Trophoblast cell (in vitro differentiated cells and primary cell): Measurements from ENCODE around the gene ITSN2.

Experiments
- DNase-seq, 2 donors: peaks; one replicate each; pipeline ENCODE4 v3.0.0-alpha.2; 2016
- H2AFZ ChIP-seq: 2 replicates; pipeline ENCODE4 v1.6.1; 2013; ENCODE audit warnings: low read length, moderate library complexity, mild to moderate bottlenecking; ENCODE audit not compliant: insufficient read depth, poor library complexity
- H2AK5ac ChIP-seq: 2 replicates; pipeline ENCODE4 v1.6.1; 2013; ENCODE audit warnings: mild to moderate bottlenecking, low read length
- H2BK120ac ChIP-seq: 2 replicates; pipeline ENCODE4 v1.6.1; 2013; ENCODE audit warnings: low read length, mild to moderate bottlenecking, moderate library complexity; ENCODE audit not compliant: insufficient read depth, poor library complexity
- H2BK12ac ChIP-seq: 2 replicates; pipeline ENCODE4 v1.6.1; 2013; ENCODE audit warnings: mild to moderate bottlenecking, low read length, moderate library complexity
- H2BK5ac ChIP-seq: 2 replicates; pipeline ENCODE4 v1.6.1; 2013; ENCODE audit warnings: low read length, low read depth, moderate library complexity, mild to moderate bottlenecking; ENCODE audit not compliant: poor library complexity
- H3K14ac ChIP-seq: 2 replicates; pipeline ENCODE4 v1.6.1; 2013; ENCODE audit warnings: mild to moderate bottlenecking, low read length
- H3K18ac ChIP-seq: 2 replicates; pipeline ENCODE4 v1.6.1; 2013; ENCODE audit warnings: mild to moderate bottlenecking, low read length
- H3K23ac ChIP-seq: 2 replicates; pipeline ENCODE4 v1.6.1; 2013; ENCODE audit warnings: low read length
- H3K27ac ChIP-seq: 2 replicates; pipeline ENCODE4 v1.5.1; 2013; ENCODE audit warnings: low read depth, mild to moderate bottlenecking, inconsistent platforms, low read length, moderate library complexity
- H3K27me3 ChIP-seq: 2 replicates; pipeline ENCODE4 v1.6.1; 2013; ENCODE audit warnings: inconsistent platforms, mild to moderate bottlenecking, low read length, moderate library complexity; ENCODE audit not compliant: insufficient read depth
- H3K36me3 ChIP-seq, 2 experiments: 1 replicate in 1 of 2; 2 replicates in 1 of 2; pipeline ENCODE4 v1.6.1; 2013; ENCODE audit warnings: low read length in 2 of 2, mild to moderate bottlenecking in 2 of 2, moderate library complexity in 1 of 2; ENCODE audit not compliant: insufficient read depth in 2 of 2, control insufficient read depth in 1 of 2
- H3K4ac ChIP-seq: 2 replicates; pipeline ENCODE4 v1.6.1; 2013; ENCODE audit warnings: low read depth, mild to moderate bottlenecking, low read length, moderate library complexity
- H3K4me1 ChIP-seq, 2 experiments: 1 replicate in 1 of 2; 2 replicates in 1 of 2; pipeline ENCODE4 v1.6.1; 2013; ENCODE audit warnings: low read length in 2 of 2, mild to moderate bottlenecking in 2 of 2, moderate library complexity in 1 of 2; ENCODE audit not compliant: insufficient read depth in 2 of 2, control insufficient read depth in 1 of 2
- H3K4me2 ChIP-seq: 2 replicates; pipeline ENCODE4 v1.6.1; 2013; ENCODE audit warnings: inconsistent platforms, mild to moderate bottlenecking, low read length, moderate library complexity
- H3K4me3 ChIP-seq: 2 replicates; pipeline ENCODE4 v1.5.1; 2013; ENCODE audit warnings: mild to moderate bottlenecking, low read depth, low read length, inconsistent platforms
- H3K79me1 ChIP-seq: one replicate; pipeline ENCODE4 v1.6.1; 2013; ENCODE audit warnings: low read length
- H3K79me2 ChIP-seq: 2 replicates; pipeline ENCODE4 v1.6.1; 2013; ENCODE audit warnings: low read length, mild to moderate bottlenecking; ENCODE audit not compliant: control insufficient read depth, insufficient read depth, poor library complexity
- H3K9ac ChIP-seq: 2 replicates; pipeline ENCODE4 v1.6.1; 2013; ENCODE audit warnings: mild to moderate bottlenecking, low read length
- H3K9me3 ChIP-seq: 2 replicates; pipeline ENCODE4 v1.6.1; 2013; ENCODE audit warnings: low read depth, mild to moderate bottlenecking, control low read depth, inconsistent platforms, low read length; ENCODE audit not compliant: insufficient read depth
- H4K12ac ChIP-seq: 2 replicates; pipeline ENCODE4 v1.6.1; 2013; ENCODE audit warnings: low read depth, mild to moderate bottlenecking, low read length, moderate library complexity
- H4K8ac ChIP-seq: 2 replicates; pipeline ENCODE4 v1.6.1; 2013; ENCODE audit warnings: low read depth, mild to moderate bottlenecking, low read length, moderate library complexity
- H4K91ac ChIP-seq: one replicate; pipeline ENCODE4 v1.6.1; 2013; ENCODE audit warnings: low read depth, mild to moderate bottlenecking, low read length, moderate library complexity
- WGBS: extraction: QIAGEN DNeasy Blood & Tissue Kit; methylation state at CpG from one replicate; pipeline ENCODE4 v1.1.7; 2013; ENCODE audit warnings: missing lambda C conversion rate; ENCODE audit not compliant: insufficient read length, insufficient coverage; ENCODE audit errors: extremely low coverage; 5-methylcytosine and 5-hydroxymethylcytosine counted together

Gene ITSN2

GRCh38 chr2:24160761-24161160 lies 199.6 kb downstream of the ITSN2 start:
- no peak overlapping the region for H3K14ac ChIP-seq
- no peak overlapping the region for H3K4me3 ChIP-seq
- no peak overlapping the region for H4K8ac ChIP-seq
- no peak overlapping the region for H3K4ac ChIP-seq
- H3K27ac ChIP-seq, result no peak overlapping the region
- DNase-seq, result no peak
- H3K23ac ChIP-seq, result no peak overlapping the region
- no peak overlapping the region for H2AK5ac ChIP-seq
- H3K36me3 ChIP-seq, result no peaks in the 10 kb centered on the region
- H3K79me2 ChIP-seq, result no peaks in the 10 kb centered on the region
- no peak overlapping the region for H2AFZ ChIP-seq
- H2BK5ac ChIP-seq, result no peak overlapping the region
- no peaks in the 10 kb centered on the region for H3K79me1 ChIP-seq
- H3K27me3 ChIP-seq, result no peaks in the 10 kb centered on the region
- no peak overlapping the region for H3K4me2 ChIP-seq
- peaks cover 2% of the 10 kb centered on the region for H3K9me3 ChIP-seq
- no peak overlapping the region for H2BK12ac ChIP-seq
- H3K9ac ChIP-seq, result no peak overlapping the region
- no peak overlapping the region for H4K91ac ChIP-seq
- no peak overlapping the region for H3K18ac ChIP-seq
- H2BK120ac ChIP-seq, result no peak overlapping the region
- no peaks in the 10 kb centered on the region for H3K4me1 ChIP-seq
- no peak overlapping the region for H4K12ac ChIP-seq

GRCh38 chr2:24159708-24160107 lies 200.6 kb downstream of the ITSN2 start:
- Histone ChIP-seq H4K12ac (no peak overlapping the region), H3K27ac (no peak overlapping the region), H3K79me2 (no peaks in the 10 kb centered on the region), H3K36me3 (no peaks in the 10 kb centered on the region), H3K27me3 (no peaks in the 10 kb centered on the region), H2BK12ac (no peak overlapping the region), H3K4me2 (no peak overlapping the region), H4K91ac (no peak overlapping the region), H3K4ac (no peak overlapping the region), H2BK5ac (no peak overlapping the region), H3K9ac (no peak overlapping the region), H2AFZ (no peak overlapping the region), H3K14ac (no peak overlapping the region), H2BK120ac (no peak overlapping the region), H3K18ac (no peak overlapping the region), H3K79me1 (no peaks in the 10 kb centered on the region), H3K4me1 (no peaks in the 10 kb centered on the region), H4K8ac (no peak overlapping the region), H3K4me3 (no peak overlapping the region), H3K23ac (no peak overlapping the region), H3K9me3 (peaks cover 2% of the 10 kb centered on the region), H2AK5ac (no peak overlapping the region)
- no CpG with 5 or more reads among the region's 4 CpGs for WGBS
- no peak for DNase-seq

GRCh38 chr2:24158131-24158530 lies 202.2 kb downstream of the ITSN2 start:
- Histone ChIP-seq H2AK5ac (no peak overlapping the region), H2BK120ac (no peak overlapping the region), H3K14ac (no peak overlapping the region), H3K79me1 (no peaks in the 10 kb centered on the region), H3K79me2 (no peaks in the 10 kb centered on the region), H2BK5ac (no peak overlapping the region), H3K4me2 (no peak overlapping the region), H4K8ac (no peak overlapping the region), H3K9me3 (peaks cover 2% of the 10 kb centered on the region), H3K18ac (no peak overlapping the region), H4K91ac (no peak overlapping the region), H3K27ac (no peak overlapping the region), H3K4me3 (no peak overlapping the region), H3K23ac (no peak overlapping the region), H3K36me3 (no peaks in the 10 kb centered on the region), H4K12ac (no peak overlapping the region), H3K9ac (no peak overlapping the region), H2BK12ac (no peak overlapping the region), H3K4me1 (no peaks in the 10 kb centered on the region), H3K4ac (no peak overlapping the region), H3K27me3 (no peaks in the 10 kb centered on the region), H2AFZ (no peak overlapping the region)
- WGBS, result no CpG with 5 or more reads among the region's 5 CpGs
- DNase-seq, result no peak

GRCh38 chr2:24153478-24153877 lies 206.9 kb downstream of the ITSN2 start:
- no peaks in the 10 kb centered on the region for H3K9me3 ChIP-seq
- no peaks in the 10 kb centered on the region for H3K36me3 ChIP-seq
- H3K79me2 ChIP-seq, result no peaks in the 10 kb centered on the region
- no peak overlapping the region for H3K4ac ChIP-seq
- H3K79me1 ChIP-seq, result no peaks in the 10 kb centered on the region
- H3K4me1 ChIP-seq, result no peaks in the 10 kb centered on the region
- H3K18ac ChIP-seq, result no peak overlapping the region
- no peak overlapping the region for H4K91ac ChIP-seq
- H4K12ac ChIP-seq, result no peak overlapping the region
- H3K9ac ChIP-seq, result no peak overlapping the region
- H2BK120ac ChIP-seq, result no peak overlapping the region
- no peaks in the 10 kb centered on the region for H3K27me3 ChIP-seq
- no CpG with 5 or more reads among the region's 4 CpGs for WGBS
- H3K14ac ChIP-seq, result no peak overlapping the region
- no peak overlapping the region for H2AFZ ChIP-seq
- no peak overlapping the region for H3K4me2 ChIP-seq
- H4K8ac ChIP-seq, result no peak overlapping the region
- no peak overlapping the region for H3K23ac ChIP-seq
- H2BK5ac ChIP-seq, result no peak overlapping the region
- no peak overlapping the region for H2AK5ac ChIP-seq
- H3K27ac ChIP-seq, result no peak overlapping the region
- no peak overlapping the region for H2BK12ac ChIP-seq
- DNase-seq, result no peak
- no peak overlapping the region for H3K4me3 ChIP-seq
